ENCODE measurements around the gene PLEKHH1. TPM values are rescaled to one million over a fixed set of nuclear protein-coding genes. Genes with fewer than 3 reads are reported as not detected.
A peak's percentile ranks its signal among the peaks of the same experiment; 100 is the strongest.

The PLEKHH1 gene
- total RNA-seq, 1 experiment from 2014 or later: 35.3 TPM

DNA sequence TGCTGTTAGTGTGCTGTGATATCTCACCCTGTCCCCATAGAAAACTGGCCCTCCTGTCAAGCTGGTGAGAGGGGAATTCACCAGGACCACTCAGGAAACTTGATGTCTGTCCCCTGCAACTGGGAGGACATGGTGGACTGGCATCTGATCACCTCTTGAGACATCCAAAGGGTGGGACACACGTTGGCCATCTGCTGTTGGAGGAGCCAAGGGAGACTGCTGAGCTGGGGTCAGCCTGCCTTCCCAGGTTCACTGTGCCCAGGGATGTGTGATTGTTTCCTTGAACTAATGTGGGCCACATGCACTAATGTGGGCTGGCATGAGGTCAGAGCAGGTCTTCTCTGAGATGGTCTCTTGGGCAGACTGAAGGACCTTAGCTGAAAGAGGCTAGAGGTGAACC is 27.8 kb upstream of the PLEKHH1 start:
- Histone ChIP-seq H3K14ac (ENCODE audit: insufficient read depth, low read length) (no peak overlapping the region; the same call in 1 of the 2 replicates), H3K23ac (ENCODE audit: insufficient read length, low read depth, low read length) (no peak overlapping the region), H3T11ph (ENCODE audit: low read length) (no peak overlapping the region), H2BK15ac (ENCODE audit: low read depth, low read length) (no peak overlapping the region), H3K27ac (ENCODE audit: insufficient read length, low read depth, low read length) (no peak overlapping the region), H2BK20ac (ENCODE audit: low read depth, low read length, poor library complexity, severe bottlenecking) (no peak overlapping the region), H3K4ac (ENCODE audit: low read depth, low read length) (no peak overlapping the region), H3K56ac (ENCODE audit: insufficient read length, low read depth, low read length) (no peak overlapping the region), H3K18ac (ENCODE audit: insufficient read length, low read depth, low read length) (peak overlapping the region; percentile 70), H4K5ac (ENCODE audit: insufficient read length, low read depth, low read length) (no peak overlapping the region), H3K9ac (ENCODE audit: extremely low read depth, insufficient read length, low read length) (no peak overlapping the region), H4K20me1 (ENCODE audit: control insufficient read depth, insufficient read depth, insufficient read length) (no peaks in the 10 kb centered on the region), H4K8ac (replicated peaks; ENCODE audit: insufficient read length, low read depth, low read length) (no peak overlapping the region), H3K79me2 (ENCODE audit: insufficient read depth, low read length) (no peaks in the 10 kb centered on the region), H3K23me2 (ENCODE audit: insufficient read length, low read depth, low read length, poor library complexity, severe bottlenecking) (peaks cover 2% of the 10 kb centered on the region), H4K91ac (ENCODE audit: insufficient read length, low read depth, low read length) (no peak overlapping the region), H3K79me1 (ENCODE audit: insufficient read depth, low read depth, low read length, poor library complexity, severe bottlenecking) (no peaks in the 10 kb centered on the region), H2AFZ (ENCODE audit: low read length) (no peak overlapping the region), H3K4me2 (ENCODE audit: insufficient read depth, insufficient read length, low read length) (no peak overlapping the region), H2AK5ac (ENCODE audit: insufficient read length, low read length) (no peak overlapping the region), H3K9me3 (ENCODE audit: control insufficient read depth, low read depth, low read length) (no peaks in the 10 kb centered on the region), H2BK12ac (ENCODE audit: insufficient read length, low read depth, low read length) (no peak overlapping the region), H2BK5ac (ENCODE audit: insufficient read length, low read length) (no peak overlapping the region), H3K4me1 (ENCODE audit: insufficient read depth, low read length) (0 out of 2 replicates have a peak, but pooled peaks cover 2% of the 10 kb centered on the region), H2BK120ac (ENCODE audit: low read depth, low read length, poor library complexity, severe bottlenecking) (no peak overlapping the region), H3K27me3 (ENCODE audit: insufficient read depth, low read length) (no peaks in the 10 kb centered on the region)
- Mint-ChIP-seq H3K4me3 (no peak overlapping the region), H3K9me3 (no peaks in the 10 kb centered on the region), H3K27ac (no peak overlapping the region), H3K4me1 (no peaks in the 10 kb centered on the region), H3K36me3 (ENCODE audit: insufficient read depth in 1 of 3, low read depth in 3 of 3) (no peaks in the 10 kb centered on the region), H3K27me3 (ENCODE audit: low read depth) (peaks cover 6% of the 10 kb centered on the region)
- TF ChIP-seq, protein P1, sequence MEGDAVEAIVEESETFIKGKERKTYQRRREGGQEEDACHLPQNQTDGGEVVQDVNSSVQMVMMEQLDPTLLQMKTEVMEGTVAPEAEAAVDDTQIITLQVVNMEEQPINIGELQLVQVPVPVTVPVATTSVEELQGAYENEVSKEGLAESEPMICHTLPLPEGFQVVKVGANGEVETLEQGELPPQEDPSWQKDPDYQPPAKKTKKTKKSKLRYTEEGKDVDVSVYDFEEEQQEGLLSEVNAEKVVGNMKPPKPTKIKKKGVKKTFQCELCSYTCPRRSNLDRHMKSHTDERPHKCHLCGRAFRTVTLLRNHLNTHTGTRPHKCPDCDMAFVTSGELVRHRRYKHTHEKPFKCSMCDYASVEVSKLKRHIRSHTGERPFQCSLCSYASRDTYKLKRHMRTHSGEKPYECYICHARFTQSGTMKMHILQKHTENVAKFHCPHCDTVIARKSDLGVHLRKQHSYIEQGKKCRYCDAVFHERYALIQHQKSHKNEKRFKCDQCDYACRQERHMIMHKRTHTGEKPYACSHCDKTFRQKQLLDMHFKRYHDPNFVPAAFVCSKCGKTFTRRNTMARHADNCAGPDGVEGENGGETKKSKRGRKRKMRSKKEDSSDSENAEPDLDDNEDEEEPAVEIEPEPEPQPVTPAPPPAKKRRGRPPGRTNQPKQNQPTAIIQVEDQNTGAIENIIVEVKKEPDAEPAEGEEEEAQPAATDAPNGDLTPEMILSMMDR (conservative IDR thresholded peaks at IDR 0.05): no peak
- no peak for DNase-seq
- WGBS (ENCODE audit: extremely low coverage, insufficient read length, low lambda C conversion rate): no CpG with 5 or more reads among the region's 1 CpG

All from H9 (cell line).